ENCODE data around the gene MYO1C.
A peak's percentile ranks its signal among the peaks of the same experiment; 100 is the strongest.
"Not testable (repeated sequence)": the region's sequence is repeated elsewhere in the genome, so short reads cannot be mapped to it uniquely, and the experiment has no call there.

The MYO1C gene

GRCh38 chr17:1421470-1421869 lies 71.0 kb downstream of the MYO1C start:
- no peaks in the 10 kb centered on the region for H3K9me3 ChIP-seq (ENCODE audit: severe bottlenecking)
- H3K27ac ChIP-seq (ENCODE audit: poor library complexity, severe bottlenecking), result peak overlapping the region; percentile 71
- peaks cover 13% of the 10 kb centered on the region for H3K4me1 ChIP-seq (ENCODE audit: insufficient read depth, poor library complexity, severe bottlenecking)
- no peak for DNase-seq (ENCODE audit: low spot score)
- no peak overlapping the region for H3K4me3 ChIP-seq (ENCODE audit: severe bottlenecking)
- no peaks in the 10 kb centered on the region for H3K27me3 ChIP-seq (ENCODE audit: insufficient read depth, poor library complexity, severe bottlenecking)
- no peak for TF ChIP-seq CTCF (IDR thresholded peaks at IDR 0.05; ENCODE audit: poor library complexity, severe bottlenecking)
- no peak for ATAC-seq (ENCODE audit: low read depth)
- H3K36me3 ChIP-seq (ENCODE audit: low read depth), result peaks cover 37% of the 10 kb centered on the region

- Histone ChIP-seq H3K4me3 (ENCODE audit: severe bottlenecking) (no peak overlapping the region), H3K27ac (ENCODE audit: poor library complexity, severe bottlenecking) (no peak overlapping the region), H3K9me3 (ENCODE audit: severe bottlenecking) (no peaks in the 10 kb centered on the region), H3K27me3 (ENCODE audit: insufficient read depth, poor library complexity, severe bottlenecking) (no peaks in the 10 kb centered on the region), H3K4me1 (ENCODE audit: insufficient read depth, poor library complexity, severe bottlenecking) (peaks cover 13% of the 10 kb centered on the region), H3K36me3 (ENCODE audit: low read depth) (peaks cover 37% of the 10 kb centered on the region)
- no peak for TF ChIP-seq CTCF (IDR thresholded peaks at IDR 0.05; ENCODE audit: poor library complexity, severe bottlenecking)
- no peak for ATAC-seq (ENCODE audit: low read depth)
- no peak for DNase-seq (ENCODE audit: low spot score)
These were observed 71.5 kb downstream of the MYO1C start for GRCh38 chr17:1420981-1421380.

GRCh38 chr17:1420163-1420562 lies 72.3 kb downstream of the MYO1C start:
- TF ChIP-seq CTCF (IDR thresholded peaks at IDR 0.05; ENCODE audit: poor library complexity, severe bottlenecking), result no peak
- no peak overlapping the region for H3K27ac ChIP-seq (ENCODE audit: poor library complexity, severe bottlenecking)
- H3K4me1 ChIP-seq (ENCODE audit: insufficient read depth, poor library complexity, severe bottlenecking), result peaks cover 13% of the 10 kb centered on the region
- H3K9me3 ChIP-seq (ENCODE audit: severe bottlenecking), result no peaks in the 10 kb centered on the region
- peaks cover 31% of the 10 kb centered on the region for H3K36me3 ChIP-seq (ENCODE audit: low read depth)
- ATAC-seq (ENCODE audit: low read depth) (no peak), DNase-seq (ENCODE audit: low spot score) (no peak)
- no peak overlapping the region for H3K4me3 ChIP-seq (ENCODE audit: severe bottlenecking)
- H3K27me3 ChIP-seq (ENCODE audit: insufficient read depth, poor library complexity, severe bottlenecking), result no peaks in the 10 kb centered on the region

GRCh38 chr17:1418476-1418875 lies 74.0 kb downstream of the MYO1C start:
- not testable (repeated sequence) for H3K9me3 ChIP-seq (ENCODE audit: severe bottlenecking); H3K27ac ChIP-seq (ENCODE audit: poor library complexity, severe bottlenecking); H3K27me3 ChIP-seq (ENCODE audit: insufficient read depth, poor library complexity, severe bottlenecking); DNase-seq (ENCODE audit: low spot score); ATAC-seq (ENCODE audit: low read depth); H3K4me3 ChIP-seq (ENCODE audit: severe bottlenecking)
- peaks cover 30% of the 10 kb centered on the region for H3K36me3 ChIP-seq (ENCODE audit: low read depth)
- H3K4me1 ChIP-seq (ENCODE audit: insufficient read depth, poor library complexity, severe bottlenecking), result peaks cover 10% of the 10 kb centered on the region

DNA sequence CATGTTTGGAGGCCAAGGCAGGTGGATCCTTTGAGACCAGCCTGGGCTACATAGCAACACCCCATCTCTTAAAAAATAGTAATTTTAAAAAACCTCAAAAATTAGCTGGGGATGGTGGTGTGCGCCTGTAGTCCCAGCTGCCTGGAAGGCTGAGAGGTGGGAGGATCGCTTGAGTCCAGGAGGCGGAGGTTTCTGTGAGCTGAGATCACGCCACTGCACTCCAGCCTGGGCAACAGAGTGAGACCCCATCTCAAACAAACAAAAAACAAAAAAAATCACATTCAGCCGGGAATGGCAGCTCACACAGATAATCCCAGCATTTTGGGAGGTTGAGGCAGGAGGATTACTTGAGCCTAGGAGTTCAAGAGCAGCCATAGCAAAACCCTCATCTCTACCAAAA lies 76.1 kb downstream of the MYO1C start:
- no peak for DNase-seq (ENCODE audit: low spot score)
- H3K27me3 ChIP-seq (ENCODE audit: insufficient read depth, poor library complexity, severe bottlenecking), result no peaks in the 10 kb centered on the region
- ATAC-seq (ENCODE audit: low read depth), result no peak
- H3K4me1 ChIP-seq (ENCODE audit: insufficient read depth, poor library complexity, severe bottlenecking), result peaks cover 5% of the 10 kb centered on the region
- no peaks in the 10 kb centered on the region for H3K9me3 ChIP-seq (ENCODE audit: severe bottlenecking)
- H3K36me3 ChIP-seq (ENCODE audit: low read depth), result peaks cover 17% of the 10 kb centered on the region
- no peak overlapping the region for H3K4me3 ChIP-seq (ENCODE audit: severe bottlenecking)
- TF ChIP-seq CTCF (IDR thresholded peaks at IDR 0.05; ENCODE audit: poor library complexity, severe bottlenecking), result no peak
- H3K27ac ChIP-seq (ENCODE audit: poor library complexity, severe bottlenecking), result no peak overlapping the region

All from RWPE2 (cell line).